Activated T-cell treated with anti-CD3 and anti-CD28 coated beads, Interleukin-2, amount 50 U/mL, for 72 hours (primary cell): ENCODE measurements around the gene AP3D1. TPM values are rescaled to one million over a fixed set of nuclear protein-coding genes. Genes with fewer than 3 reads are reported as not detected.

Experiments used
- ATAC-seq, 2 donors: fragments of 150-1000 bp; cut with Tn5 transposase; replicated peaks in 1 of 2; 2 replicates each; pipeline ENCODE4 v1.10.0; 2021; ENCODE audit warnings: moderate library complexity in 2 of 2, mild to moderate bottlenecking in 1 of 2
- DNase-seq, 2 donors: peaks; one replicate each; pipeline ENCODE4 v3.0.0; 2021 to 2022; ENCODE audit warnings: mixed read lengths in 1 of 2
- H3K27ac Mint-ChIP-seq: one replicate; pipeline ENCODE4 v1.8.0; 2022; ENCODE audit warnings: mild to moderate bottlenecking, moderate library complexity, mixed read lengths
- H3K27me3 Mint-ChIP-seq: one replicate; pipeline ENCODE4 v1.8.0; 2022; ENCODE audit warnings: low read depth, mixed read lengths
- H3K36me3 Mint-ChIP-seq, 2 donors: one replicate each; pipeline ENCODE4 v1.8.0; 2022; ENCODE audit warnings: mixed read lengths in 2 of 2, mild to moderate bottlenecking in 1 of 2; ENCODE audit not compliant: insufficient read depth in 2 of 2
- H3K4me1 Mint-ChIP-seq: one replicate; pipeline ENCODE4 v1.8.0; 2022; ENCODE audit warnings: low read depth, mixed read lengths
- H3K4me3 Mint-ChIP-seq, 2 donors: one replicate each; pipeline ENCODE4 v1.8.0; 2022; ENCODE audit warnings: mild to moderate bottlenecking in 2 of 2, mixed read lengths in 2 of 2, moderate library complexity in 2 of 2
- H3K9me3 Mint-ChIP-seq, 2 donors: one replicate each; pipeline ENCODE4 v1.8.0; 2022; ENCODE audit warnings: mixed read lengths in 2 of 2
- total RNA-seq, 2 donors: library from RNA; stranded (reverse); gene quantifications; one replicate each; pipeline ENCODE4 v1.2.3, GENCODE V29; 2022

Gene AP3D1
- total RNA-seq, 2 donors from 2014 or later, result 111 to 114 TPM

DNA sequence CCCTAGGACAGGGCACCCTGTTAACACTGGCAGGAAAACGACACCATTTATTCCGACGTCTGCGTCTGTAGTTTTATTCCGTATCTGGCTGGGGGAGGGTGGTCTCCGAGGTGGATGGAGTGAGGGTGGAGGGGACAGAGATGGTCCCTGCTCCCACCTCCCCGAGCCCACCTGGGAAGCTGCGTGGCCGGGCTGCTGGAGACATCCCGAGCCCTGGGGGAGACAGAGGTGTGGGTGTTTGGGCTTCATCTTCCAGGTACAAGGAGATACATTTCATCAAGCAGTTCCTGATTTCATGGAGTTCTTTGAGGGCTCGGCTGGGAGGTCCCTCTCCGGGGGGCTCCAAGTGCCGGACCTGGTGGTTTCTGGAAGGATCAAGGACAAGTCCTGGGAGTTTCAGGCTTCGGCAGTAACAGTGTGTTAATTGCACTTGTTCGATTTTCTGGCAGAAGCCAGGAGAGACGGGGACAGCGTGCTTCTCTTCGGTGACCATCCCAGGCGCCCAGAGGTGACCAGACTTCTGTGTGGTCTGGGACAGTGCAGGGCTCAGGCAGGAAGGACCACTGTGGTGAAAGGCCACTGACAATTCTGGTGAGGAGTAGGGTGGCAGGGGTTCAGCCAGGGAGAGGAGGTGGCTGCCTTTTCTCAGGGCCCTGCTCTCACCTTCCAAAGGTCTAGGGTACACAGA lies 80.2 kb downstream of the AP3D1 start:
- Mint-ChIP-seq H3K4me3 (no peak overlapping the region), H3K27me3 (no peaks in the 10 kb centered on the region), H3K36me3 (peaks cover 8 to 31% of the 10 kb centered on the region in 2 donors), H3K27ac (peak overlapping the region; percentile 81), H3K4me1 (peaks cover 23% of the 10 kb centered on the region), H3K9me3 (no peaks in the 10 kb centered on the region)
- ATAC-seq (no peak), DNase-seq (no peak)

DNA sequence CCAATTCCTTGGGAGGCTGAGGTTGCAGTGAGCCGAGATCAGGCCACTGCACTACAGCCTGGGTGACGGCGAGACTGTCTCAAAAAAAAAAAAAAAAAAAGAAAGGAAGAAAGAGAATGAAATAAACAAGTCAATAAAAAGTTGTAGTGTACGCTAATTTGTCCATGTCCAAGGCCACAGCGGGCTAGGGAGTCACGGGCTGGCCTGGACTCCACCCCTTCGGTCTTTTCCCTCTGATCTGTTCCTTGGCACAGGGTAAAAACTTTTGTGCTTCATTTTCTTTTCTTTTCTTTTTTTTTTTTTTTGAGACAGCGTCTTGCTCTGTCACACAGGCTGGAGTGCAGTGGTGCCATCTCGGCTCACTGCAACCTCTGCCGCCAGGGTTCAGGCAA lies 80.9 kb downstream of the AP3D1 start:
- Mint-ChIP-seq H3K27ac (peak overlapping the region; percentile 63), H3K4me1 (peaks cover 23% of the 10 kb centered on the region), H3K36me3 (peaks cover 8 to 28% of the 10 kb centered on the region in 2 donors), H3K9me3 (no peaks in the 10 kb centered on the region), H3K4me3 (no peak overlapping the region), H3K27me3 (no peaks in the 10 kb centered on the region)
- DNase-seq (no peak), ATAC-seq (no peak)

DNA sequence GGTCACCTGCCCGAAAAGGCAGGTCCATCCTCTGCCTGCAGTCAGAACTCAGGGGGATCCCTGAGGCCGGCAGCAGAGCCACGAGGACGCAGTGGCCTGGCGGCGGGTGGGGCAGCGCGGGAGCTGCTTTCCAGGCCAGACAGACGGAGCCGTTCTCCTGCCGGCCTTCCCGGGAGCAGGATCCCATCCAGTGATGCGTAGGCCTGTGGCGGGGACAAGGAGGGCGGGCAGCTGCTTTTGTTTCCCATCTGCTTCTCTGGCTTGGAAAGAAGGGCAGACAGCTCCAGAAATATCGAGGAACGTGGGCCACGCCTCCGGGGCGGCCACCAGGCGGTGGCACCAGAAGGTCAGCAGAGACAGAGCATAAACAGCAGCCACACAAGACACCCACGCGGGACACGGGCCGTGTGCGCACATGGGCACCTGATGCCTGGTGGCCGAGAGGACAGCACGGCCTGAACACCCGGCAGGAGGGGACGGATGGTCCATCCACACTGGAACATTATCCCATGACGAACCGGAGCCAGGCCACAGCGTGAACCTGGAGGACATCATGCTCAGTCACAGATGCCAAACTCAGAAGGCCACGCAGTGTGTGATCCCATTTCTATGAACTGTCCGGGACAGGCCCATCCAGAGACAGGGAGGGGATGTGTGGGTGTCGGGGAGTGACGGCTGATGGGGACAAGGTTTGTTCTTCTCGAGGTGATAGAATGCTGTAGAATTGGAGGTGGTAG lies 86.4 kb downstream of the AP3D1 start:
- no peak for ATAC-seq
- H3K4me3 Mint-ChIP-seq, result no peak overlapping the region
- no peaks in the 10 kb centered on the region for H3K36me3 Mint-ChIP-seq
- DNase-seq, result no peak
- H3K9me3 Mint-ChIP-seq, result no peaks in the 10 kb centered on the region
- H3K27me3 Mint-ChIP-seq, result no peaks in the 10 kb centered on the region
- peaks cover 24% of the 10 kb centered on the region for H3K4me1 Mint-ChIP-seq
- no peak overlapping the region for H3K27ac Mint-ChIP-seq

DNA sequence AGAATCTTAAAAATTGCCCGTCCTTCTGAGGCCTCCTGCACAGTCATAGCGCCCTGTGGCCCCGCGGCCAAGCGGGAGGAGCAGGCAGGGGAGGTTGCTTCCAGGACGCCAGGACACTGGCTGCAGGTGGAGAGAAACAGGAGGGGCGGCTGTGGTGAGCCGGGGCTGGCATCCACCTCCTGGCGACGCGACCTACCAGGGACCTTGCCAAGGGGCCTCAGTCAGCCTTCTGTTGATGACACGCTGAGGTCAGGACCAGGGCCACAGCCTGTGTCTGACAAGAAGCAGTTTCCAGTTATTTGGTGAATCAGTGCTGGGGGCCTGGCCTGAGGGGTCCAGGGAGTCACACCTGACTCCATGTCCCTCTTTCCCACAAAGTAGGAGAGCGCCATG lies 87.0 kb downstream of the AP3D1 start:
- H3K27ac Mint-ChIP-seq, result no peak overlapping the region
- H3K9me3 Mint-ChIP-seq, result no peaks in the 10 kb centered on the region
- no peaks in the 10 kb centered on the region for H3K27me3 Mint-ChIP-seq
- H3K4me1 Mint-ChIP-seq, result peaks cover 20% of the 10 kb centered on the region
- no peak overlapping the region for H3K4me3 Mint-ChIP-seq
- DNase-seq (no peak), ATAC-seq (no peak)
- no peaks in the 10 kb centered on the region for H3K36me3 Mint-ChIP-seq

DNA sequence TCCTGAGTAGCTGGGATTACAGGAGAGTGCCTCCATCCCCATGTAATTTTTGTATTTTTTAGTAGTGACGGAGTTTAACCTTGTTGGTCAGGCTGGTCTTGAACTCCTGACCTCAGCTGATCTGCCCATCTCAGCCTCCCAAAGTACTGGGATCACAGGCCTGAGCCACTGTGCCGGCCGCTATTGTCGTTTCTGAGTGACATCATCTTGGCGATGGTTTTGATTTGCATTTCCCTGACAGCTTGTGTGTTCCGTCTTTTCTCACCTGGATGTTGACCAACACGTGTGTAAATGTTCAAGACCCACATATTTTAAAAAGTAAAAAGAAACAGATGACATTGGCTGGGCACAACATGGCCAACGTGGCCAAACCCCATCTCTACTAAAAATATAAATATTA lies 87.5 kb downstream of the AP3D1 start:
- Mint-ChIP-seq H3K36me3 (no peaks in the 10 kb centered on the region), H3K4me1 (peaks cover 26% of the 10 kb centered on the region), H3K27ac (no peak overlapping the region), H3K4me3 (peak overlapping the region in 1 of 2 donors; percentile 34), H3K9me3 (no peaks in the 10 kb centered on the region), H3K27me3 (no peaks in the 10 kb centered on the region)
- DNase-seq, result no peak
- no peak for ATAC-seq

DNA sequence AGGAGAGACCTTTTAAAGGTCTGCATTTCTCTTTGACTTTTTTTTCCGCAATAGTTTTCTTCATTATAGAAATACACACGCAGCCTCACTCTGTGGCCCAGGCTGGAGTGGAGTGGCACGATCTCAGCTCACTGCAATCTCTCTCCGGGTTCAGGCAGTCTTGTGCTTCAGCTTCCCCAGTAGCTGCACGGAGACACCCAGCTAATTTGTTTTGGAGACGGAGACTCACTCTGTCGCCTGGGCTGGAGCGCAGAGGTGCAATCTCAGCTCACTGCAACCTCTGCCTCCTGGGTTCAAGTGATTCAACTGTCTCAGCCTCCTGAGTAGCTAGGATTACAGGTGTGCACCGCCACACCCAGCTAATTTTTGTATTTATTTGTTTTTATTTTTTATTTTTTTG lies 88.6 kb downstream of the AP3D1 start:
- peak overlapping the region; percentile 89 to 91 for H3K4me3 Mint-ChIP-seq
- no peaks in the 10 kb centered on the region for H3K36me3 Mint-ChIP-seq
- H3K27ac Mint-ChIP-seq, result no peak overlapping the region
- H3K27me3 Mint-ChIP-seq, result no peaks in the 10 kb centered on the region
- H3K4me1 Mint-ChIP-seq, result peaks cover 26% of the 10 kb centered on the region
- DNase-seq (no peak), ATAC-seq (no peak)
- H3K9me3 Mint-ChIP-seq, result no peaks in the 10 kb centered on the region

DNA sequence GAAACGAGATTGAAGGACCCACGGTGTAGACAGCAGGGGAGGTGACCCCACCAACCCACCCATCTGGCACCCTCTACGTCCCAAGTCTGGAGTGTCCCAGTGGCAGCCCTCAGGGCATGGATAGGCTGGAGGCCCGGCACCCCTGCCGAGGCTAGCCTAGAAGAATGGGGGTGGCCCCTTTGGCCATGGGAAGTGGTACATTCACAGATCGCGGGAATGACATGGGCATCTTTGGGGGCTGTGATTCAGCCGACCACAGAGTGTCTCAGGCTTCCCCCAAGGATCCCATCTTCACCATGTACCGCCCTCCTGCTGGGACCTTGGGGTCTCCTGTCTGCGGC lies 89.0 kb downstream of the AP3D1 start:
- no peak for DNase-seq
- H3K27me3 Mint-ChIP-seq, result no peaks in the 10 kb centered on the region
- H3K9me3 Mint-ChIP-seq, result no peaks in the 10 kb centered on the region
- no peak for ATAC-seq
- H3K4me3 Mint-ChIP-seq, result peak overlapping the region; percentile 89 to 91
- H3K36me3 Mint-ChIP-seq, result no peaks in the 10 kb centered on the region
- H3K27ac Mint-ChIP-seq, result no peak overlapping the region
- peaks cover 26% of the 10 kb centered on the region for H3K4me1 Mint-ChIP-seq

DNA sequence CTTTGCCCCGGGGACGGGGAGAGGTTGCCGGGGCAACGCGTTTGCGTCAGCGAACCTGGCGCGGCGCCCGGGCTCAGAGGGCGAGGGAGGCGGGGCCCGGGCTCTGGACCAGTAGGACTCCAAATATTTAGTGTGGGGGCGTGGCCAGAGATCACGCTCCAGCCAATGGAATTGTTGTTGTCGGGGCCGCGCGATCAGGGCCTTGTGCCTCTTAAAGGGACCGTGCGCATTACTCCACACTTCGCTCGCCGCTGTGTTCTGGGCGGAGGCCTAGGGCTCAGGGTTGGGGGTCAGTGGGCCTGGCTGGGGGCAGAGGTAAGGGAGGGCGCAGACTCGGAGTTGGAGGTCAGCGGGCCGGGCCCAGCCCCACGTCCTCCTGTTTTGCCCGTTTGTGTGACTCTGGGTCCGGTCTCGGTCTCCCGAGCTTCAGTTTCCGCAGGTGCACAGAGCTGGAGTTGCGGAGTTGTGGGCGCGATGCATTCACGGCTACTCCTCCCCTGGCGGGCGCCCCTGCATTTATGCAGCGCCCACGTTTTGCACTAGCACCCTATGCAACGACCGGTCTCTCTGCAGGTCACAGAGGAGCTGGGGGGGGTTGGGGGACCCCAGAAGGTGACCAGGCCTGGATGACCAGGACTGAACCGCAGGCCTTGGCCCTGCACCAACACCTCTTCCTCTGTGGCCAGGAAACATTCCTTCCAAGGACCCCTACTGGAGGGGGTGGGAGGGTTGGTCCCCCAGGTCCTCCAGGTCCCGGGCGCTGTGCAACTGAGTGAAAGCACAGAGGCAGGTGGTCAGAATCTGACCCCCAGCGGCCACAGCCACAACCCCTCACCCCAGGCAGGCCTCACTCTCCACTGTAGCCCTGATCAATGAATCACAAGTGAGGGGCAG lies 89.6 kb downstream of the AP3D1 start:
- H3K9me3 Mint-ChIP-seq, result no peaks in the 10 kb centered on the region

DNA sequence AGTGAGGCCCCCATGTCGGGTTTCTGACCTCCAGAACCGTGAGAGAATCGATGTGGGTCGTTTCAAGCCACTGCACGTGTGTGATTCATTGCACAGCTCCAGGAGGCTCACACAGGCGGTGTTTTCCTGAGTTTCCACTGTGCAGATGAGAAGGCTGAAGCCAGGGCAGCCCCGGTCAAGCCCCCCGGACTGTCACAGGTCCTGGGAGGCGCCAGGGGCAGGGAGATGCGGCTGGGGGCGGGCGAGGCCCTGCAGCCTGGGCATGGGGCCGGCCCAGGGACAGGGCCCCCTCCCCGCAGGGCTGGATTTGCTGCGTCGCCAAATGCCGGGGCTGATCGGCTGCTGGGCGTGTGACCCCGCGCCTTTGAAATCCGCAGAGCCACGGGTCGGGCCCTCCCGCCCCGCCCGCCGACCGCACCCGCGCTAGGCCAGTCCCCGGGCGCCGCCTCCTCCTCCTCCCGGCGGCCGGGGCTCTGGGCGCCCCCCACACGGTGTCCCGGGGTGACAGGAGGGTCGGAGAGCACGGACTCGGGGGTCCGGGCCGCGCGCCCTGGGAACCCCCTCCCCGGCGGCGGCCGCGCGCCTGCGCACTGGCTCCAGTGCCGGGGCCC lies 90.4 kb downstream of the AP3D1 start:
- peak in 1 of 2 donors; percentile 72 for DNase-seq
- ATAC-seq, result peak; percentile 60 to 64

More for the DNA sequence above, 89.6 kb downstream of the AP3D1 start:
- H3K4me1 Mint-ChIP-seq, result peaks cover 26% of the 10 kb centered on the region
- H3K27ac Mint-ChIP-seq, result peak overlapping the region; percentile 33
- peak; percentile 99 to 100 for DNase-seq
- no peaks in the 10 kb centered on the region for H3K36me3 Mint-ChIP-seq
- no peaks in the 10 kb centered on the region for H3K27me3 Mint-ChIP-seq
- peak overlapping the region; percentile 89 to 91 for H3K4me3 Mint-ChIP-seq
- peak; percentile 85 to 89 for ATAC-seq

DNA sequence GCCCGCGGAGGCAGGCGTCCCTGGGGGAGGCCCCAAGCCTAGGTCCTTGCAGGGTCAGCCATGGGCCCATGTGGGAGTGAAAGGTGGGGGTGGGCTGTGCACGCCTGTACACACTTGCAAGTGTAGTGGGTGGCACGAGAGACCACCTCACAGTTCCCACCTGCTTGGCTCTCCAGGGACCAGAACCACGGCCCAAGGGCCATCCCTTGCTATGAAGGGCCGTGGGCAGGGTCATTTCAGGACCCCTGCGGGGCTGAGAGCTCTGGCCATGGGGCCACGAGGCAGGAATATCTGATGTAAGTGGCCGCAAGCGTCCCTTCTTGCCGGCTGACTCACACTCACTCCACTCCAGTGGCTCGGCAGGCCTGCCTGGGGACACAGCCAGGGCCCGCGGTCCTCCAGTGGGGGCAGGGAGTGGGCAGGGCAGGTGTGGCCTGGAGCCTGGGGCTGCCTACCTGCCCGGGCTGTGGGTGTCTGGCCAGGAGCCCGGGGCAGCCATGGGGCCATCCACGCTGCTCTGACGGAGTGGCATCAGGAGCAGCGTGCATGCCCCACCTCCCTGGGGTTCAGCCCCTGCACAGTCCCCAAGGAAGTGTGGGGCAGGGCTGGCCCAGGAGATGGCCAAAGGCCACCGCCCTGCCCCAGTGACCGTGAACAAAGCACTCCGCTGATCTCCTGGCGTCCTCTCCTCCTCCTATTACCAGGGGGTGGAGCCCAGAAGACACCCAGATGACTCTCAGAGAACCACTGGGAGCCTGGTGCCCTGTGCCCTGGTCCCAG lies 91.8 kb downstream of the AP3D1 start:
- H3K27ac Mint-ChIP-seq, result peak overlapping the region; percentile 97
- peaks cover 40% of the 10 kb centered on the region for H3K4me1 Mint-ChIP-seq
- H3K27me3 Mint-ChIP-seq, result no peaks in the 10 kb centered on the region
- H3K4me3 Mint-ChIP-seq, result peak overlapping the region; percentile 91 to 94
- ATAC-seq (no peak), DNase-seq (no peak)
- H3K36me3 Mint-ChIP-seq, result no peaks in the 10 kb centered on the region
- H3K9me3 Mint-ChIP-seq, result no peaks in the 10 kb centered on the region

More for the DNA sequence above, 90.4 kb downstream of the AP3D1 start:
- no peaks in the 10 kb centered on the region for H3K9me3 Mint-ChIP-seq
- peak overlapping the region; percentile 97 for H3K27ac Mint-ChIP-seq
- H3K27me3 Mint-ChIP-seq, result no peaks in the 10 kb centered on the region
- H3K36me3 Mint-ChIP-seq, result no peaks in the 10 kb centered on the region
- peak overlapping the region; percentile 91 to 94 for H3K4me3 Mint-ChIP-seq
- H3K4me1 Mint-ChIP-seq, result peaks cover 31% of the 10 kb centered on the region

DNA sequence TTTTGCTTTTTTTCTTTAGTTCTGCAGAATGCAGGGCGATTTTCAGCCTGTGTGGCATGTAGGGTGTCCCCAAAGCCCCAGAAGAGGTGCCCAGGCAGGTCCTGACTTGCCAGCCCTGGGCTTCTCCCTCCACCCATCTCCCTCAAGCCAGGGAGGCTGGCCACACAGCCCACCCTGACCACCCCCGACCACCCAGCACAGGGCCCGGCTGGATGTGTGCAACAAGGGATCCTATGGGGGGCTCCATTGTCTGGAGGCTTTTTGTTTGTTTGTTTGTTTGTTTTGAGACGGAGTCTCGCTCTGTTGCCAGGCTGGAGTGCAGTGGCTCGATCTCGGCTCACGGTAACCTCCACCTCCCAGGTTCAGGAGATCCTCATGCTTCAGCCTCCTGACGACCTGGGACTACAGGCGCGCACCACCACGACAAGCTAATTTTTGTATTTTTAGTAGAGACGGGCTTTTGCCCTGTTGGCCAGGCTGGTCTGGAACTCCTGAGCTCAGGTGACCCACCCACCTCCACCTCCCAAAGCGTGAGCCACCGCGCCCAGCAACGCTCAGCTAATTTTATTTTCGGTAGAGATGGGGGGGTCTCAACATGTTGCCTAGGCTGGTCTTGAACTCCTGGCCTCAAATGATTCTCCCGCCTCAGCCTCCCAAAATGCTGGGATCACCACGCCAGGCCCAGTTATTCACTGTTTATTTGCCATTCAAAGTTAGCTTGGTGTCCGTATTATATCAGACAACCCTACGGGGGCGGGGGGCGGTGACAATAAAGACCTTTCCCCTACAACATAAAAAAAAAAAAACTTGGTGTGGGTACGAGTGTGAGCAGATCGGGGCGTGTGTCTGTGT lies 92.6 kb downstream of the AP3D1 start:
- H3K4me3 Mint-ChIP-seq, result peak overlapping the region; percentile 56 to 67
- ATAC-seq, result no peak
- H3K27me3 Mint-ChIP-seq, result no peaks in the 10 kb centered on the region
- H3K4me1 Mint-ChIP-seq, result peaks cover 40% of the 10 kb centered on the region
- no peak for DNase-seq
- no peaks in the 10 kb centered on the region for H3K36me3 Mint-ChIP-seq
- peak overlapping the region; percentile 85 for H3K27ac Mint-ChIP-seq
- H3K9me3 Mint-ChIP-seq, result no peaks in the 10 kb centered on the region
